Posterior cingulate gyrus (tissue), 11 donors: Measurements from ENCODE around the gene SUPT3H.

ENCODE experiments used
- DNase-seq, 10 donors: peaks; one replicate each; pipeline versions ENCODE4 v3.0.0 to v3.0.0-alpha.2; 2020 to 2021; ENCODE audit warnings: mixed read lengths in 3 of 10
- intact Hi-C: fragments of 100-400 bp; cut with DNase I; formaldehyde crosslinking; loops from one replicate; pipeline ENCODE4 v1.15.1; 2023

The SUPT3H gene

GRCh38 chr6:44972709-44973108 is 405.0 kb downstream of the SUPT3H start:
- intact Hi-C loops = no loop called here
- no peak for DNase-seq

DNA sequence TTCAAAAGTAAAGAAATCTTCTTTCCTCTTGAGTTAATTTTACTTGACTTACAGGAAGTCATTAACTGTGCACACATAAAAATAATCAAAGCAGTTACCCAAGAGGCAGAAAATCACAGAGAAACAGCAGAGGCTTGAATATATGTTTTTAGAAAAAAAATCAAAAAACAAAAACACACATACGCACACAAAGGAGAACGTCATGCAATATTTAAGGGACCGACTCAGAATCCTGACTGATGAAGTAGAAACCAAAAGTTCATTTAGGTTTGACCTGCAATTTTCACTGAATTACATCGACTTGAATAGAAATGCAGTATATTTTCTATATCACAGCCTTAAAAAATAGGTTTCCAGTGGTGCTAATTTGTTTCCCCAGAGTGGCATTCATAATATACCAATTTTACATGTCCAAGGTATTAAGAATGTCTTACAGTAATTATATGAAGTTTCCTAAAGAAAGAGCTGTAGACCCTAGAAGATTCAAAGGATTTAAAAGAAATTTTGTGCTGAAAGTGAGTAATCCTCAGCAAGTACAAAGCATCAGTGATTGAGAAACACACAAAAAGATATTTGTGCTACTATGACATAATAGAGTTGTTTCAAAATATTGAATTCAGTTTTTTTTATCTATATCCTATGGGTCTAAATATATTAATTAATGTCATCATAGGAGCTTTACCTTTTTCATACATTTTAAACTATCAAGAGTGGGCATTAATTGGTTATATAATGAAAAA is 408.1 kb downstream of the SUPT3H start:
- intact Hi-C loops = no loop called here
- no peak for DNase-seq

GRCh38 chr6:44967481-44967880 is 410.3 kb downstream of the SUPT3H start:
- intact Hi-C loops = no loop called here
- DNase-seq = no peak

DNA sequence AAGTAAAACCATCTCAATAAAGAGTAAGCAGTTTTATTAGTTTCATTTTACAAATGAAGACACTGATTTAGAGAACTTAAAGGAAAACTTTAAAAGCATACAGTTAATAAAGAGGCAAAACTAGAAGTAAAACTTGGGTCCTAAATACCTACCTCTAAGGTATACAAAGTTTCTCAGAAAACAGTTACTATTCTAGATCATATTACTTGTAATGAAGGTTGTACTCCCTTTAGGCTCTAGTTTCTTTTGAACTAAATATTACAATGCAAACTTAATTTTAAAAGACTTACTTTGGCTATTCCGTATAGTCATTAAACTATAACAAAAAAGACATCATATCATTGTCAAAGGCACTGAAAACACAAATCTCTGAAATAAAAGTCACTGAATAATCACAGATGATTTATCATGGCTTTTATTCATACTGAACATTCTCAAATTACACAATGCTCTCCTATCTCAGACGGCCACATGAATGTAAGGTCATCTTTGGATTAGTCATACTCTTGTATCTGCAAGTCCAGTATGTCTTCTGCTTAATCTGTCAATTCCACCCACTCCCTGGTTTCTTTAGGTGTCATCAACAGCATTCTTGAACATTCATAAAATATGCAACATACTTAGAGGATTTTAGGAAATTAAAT is 411.2 kb downstream of the SUPT3H start:
- no peak for DNase-seq
- intact Hi-C loops = no loop called here

DNA sequence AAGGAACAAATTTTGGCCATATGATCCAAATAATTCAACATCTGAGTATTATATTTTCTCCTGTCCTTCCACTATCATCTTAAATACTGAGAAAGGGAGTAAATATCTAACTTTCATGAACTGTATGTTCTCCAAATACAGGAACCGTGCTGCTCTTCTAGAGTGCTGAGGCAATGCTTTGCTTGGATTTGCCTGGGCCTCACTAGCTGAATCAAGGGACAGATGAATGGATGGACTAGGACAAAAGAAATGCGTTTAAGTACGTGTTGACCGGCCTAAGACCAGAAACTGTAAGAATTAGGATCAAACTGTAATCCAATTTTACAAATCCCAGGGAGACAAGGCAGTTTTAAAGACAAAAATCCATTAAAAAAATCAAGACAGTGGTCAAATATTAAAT is 412.0 kb downstream of the SUPT3H start:
- intact Hi-C loops = no loop called here
- no peak for DNase-seq

- no peak for DNase-seq
- intact Hi-C loops = no loop called here
Observed at GRCh38 chr6:44960898-44961297, 416.8 kb downstream of the SUPT3H start.

DNA sequence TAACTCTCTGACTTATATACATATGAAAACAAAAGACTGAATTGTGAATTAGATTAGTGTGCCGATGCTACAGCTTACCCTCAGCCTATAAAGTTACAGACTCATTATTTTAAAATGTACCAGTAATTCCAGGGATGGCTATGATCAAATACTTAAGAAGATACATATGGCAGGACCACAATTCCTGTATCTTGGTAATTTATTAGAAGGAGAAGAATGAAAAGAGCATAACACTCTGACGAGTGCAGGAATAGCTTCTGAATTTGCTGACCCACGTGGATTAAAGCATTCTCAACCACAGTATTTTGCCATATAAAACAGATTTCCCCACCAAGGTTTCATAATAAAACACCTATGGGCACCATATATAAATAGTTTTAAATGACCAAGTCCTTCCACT is 418.1 kb downstream of the SUPT3H start:
- DNase-seq = no peak
- intact Hi-C loops = no loop called here

GRCh38 chr6:44957156-44957555 is 420.6 kb downstream of the SUPT3H start:
- no peak for DNase-seq
- intact Hi-C loops = no loop called here

GRCh38 chr6:44956396-44956795 is 421.3 kb downstream of the SUPT3H start:
- DNase-seq = no peak
- intact Hi-C loops = no loop called here

DNA sequence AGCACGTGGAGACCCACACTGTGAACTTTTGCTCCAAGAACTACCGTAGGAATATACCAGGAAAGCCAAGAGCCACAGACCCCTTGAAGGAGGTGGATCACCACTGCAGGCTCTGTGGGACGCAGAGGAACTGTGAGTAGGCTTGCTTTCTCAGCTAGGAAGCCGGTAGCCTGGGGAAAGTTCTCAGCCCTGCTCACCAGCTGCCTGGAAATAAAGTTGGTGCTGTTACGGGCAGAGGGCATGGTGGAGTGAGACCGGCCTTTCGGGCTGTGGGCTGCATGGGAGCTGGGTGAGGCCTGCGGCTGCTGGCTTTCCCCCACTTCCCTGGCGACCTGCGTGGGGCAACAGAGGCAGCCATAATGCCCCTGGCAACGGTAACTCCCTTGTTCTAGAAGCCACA is 422.6 kb downstream of the SUPT3H start:
- intact Hi-C loops = no loop called here
- peak in 2 of 10 donors; percentile 64 to 74 for DNase-seq

GRCh38 chr6:44954281-44954680 is 423.5 kb downstream of the SUPT3H start:
- DNase-seq = no peak
- intact Hi-C loops = no loop called here

DNA sequence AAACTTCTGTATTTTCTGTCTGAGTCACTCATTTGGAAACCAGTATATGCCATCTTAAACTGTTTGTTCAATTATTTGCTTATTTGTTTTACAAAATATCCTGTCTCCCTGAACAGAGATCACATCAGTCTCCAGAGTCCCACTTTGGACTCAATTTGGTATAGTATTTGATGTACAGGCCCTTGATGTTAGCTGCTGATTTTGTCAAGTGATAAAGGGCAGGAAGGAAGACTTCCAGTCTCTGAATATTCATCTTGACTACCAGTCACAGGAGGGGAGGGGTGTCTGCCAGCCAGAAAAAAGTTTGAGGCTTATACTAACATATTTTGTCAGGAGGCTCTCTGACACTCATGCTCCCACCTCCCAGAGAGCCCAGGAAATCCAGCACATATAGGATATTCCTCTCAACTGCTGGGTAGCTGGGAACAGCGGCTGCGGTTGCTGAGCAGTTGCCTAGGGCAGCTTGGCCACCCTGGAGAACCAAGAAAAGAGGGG is 426.4 kb downstream of the SUPT3H start:
- DNase-seq = peak in 1 of 10 donors; percentile 43
- intact Hi-C loops = no loop called here

DNA sequence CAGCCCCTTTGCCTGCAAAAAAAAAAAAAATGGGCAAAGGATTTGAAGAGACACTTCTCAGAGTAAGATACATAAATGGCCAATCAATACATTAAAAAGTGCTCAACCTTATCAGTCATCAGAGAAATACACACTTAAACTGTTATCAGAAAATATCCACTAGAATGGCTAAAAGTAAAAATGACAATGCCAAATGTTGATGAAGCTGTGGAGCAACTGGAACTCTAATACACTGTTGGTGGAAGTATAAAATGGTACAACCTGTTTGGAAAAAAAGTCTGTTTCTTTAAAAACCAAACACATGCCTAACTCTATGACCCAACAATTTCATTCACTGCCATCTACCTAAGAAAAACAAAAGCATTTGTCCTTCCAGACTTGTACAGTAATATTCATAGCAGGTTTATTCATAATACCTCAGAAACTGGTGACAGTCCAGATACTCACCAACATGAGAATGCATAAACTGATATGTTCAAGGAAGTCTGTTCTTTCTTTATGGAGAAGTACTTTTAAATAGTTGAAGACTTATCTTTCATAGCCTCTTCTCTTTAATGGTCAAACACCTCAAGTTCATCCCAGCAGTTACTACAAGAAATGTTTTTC is 428.0 kb downstream of the SUPT3H start:
- intact Hi-C loops = no loop called here
- no peak for DNase-seq

GRCh38 chr6:44943541-44943940 is 434.2 kb downstream of the SUPT3H start:
- intact Hi-C loops = no loop called here
- no peak for DNase-seq

DNA sequence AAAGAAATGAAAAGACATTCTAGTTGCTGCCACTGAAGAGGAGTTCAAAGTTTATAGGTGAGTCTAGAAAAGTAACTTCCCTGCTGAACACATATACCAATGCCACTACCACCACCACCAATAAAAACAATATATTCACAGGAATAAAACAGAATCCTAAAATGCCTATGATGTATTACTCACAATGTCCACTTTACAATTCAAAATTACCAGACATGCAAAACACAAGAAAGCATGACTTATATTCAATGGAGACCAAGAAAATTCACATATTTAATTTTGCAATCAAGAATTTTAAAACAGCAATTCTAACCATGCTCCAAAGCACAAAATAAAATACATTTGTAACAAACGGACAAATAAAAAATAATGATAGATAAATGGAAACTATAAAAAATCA is 434.9 kb downstream of the SUPT3H start:
- no peak for DNase-seq
- intact Hi-C loops = no loop called here

GRCh38 chr6:44942201-44942600 is 435.5 kb downstream of the SUPT3H start:
- no peak for DNase-seq

DNA sequence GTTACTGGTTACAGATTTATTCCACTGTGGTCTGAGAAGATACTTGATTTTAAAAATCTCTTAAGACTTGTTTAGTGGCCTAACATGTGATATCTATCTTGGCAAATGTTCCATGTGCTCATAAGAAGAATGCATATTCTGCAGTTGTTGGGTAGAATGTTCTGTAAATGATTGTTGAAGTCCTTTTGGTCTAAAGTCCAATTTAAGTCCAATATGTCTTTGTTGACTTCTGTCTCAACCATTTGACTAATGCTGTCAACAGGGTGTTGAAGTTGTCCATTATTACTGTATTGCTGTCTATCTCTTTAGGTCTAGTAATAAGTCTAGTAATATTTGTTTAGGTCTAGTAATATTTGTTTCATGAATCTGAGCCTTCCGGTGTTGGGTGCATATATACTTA is 437.4 kb downstream of the SUPT3H start:
- no peak for DNase-seq
- intact Hi-C loops = no loop called here

More at GRCh38 chr6:44942201-44942600, 435.5 kb downstream of the SUPT3H start:
- intact Hi-C loops = no loop called here

- intact Hi-C loops = no loop called here
Observed at GRCh38 chr6:44935693-44936300, 441.9 kb downstream of the SUPT3H start.

DNA sequence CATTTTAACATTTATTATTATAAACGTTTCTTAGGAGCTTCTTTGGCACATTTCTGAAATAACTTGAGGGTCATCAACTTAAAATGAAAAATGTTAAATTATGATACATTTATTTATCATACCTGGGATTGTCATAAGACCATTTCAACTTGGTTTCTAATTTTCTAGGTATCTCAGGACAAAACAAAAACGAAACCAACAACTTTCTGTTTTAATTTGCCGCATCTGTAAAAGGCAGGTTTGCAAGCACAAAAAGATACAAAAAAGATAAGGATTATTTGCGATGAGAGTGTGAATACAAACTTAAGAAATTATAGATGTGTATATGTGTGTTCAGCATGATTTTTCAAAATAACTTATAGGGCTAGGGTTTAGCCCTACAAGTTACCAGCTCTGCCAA is 444.6 kb downstream of the SUPT3H start:
- DNase-seq = no peak
- intact Hi-C loops = no loop called here

More at GRCh38 chr6:44935693-44936300, 441.9 kb downstream of the SUPT3H start:
- DNase-seq = no peak

- peak in 1 of 10 donors; percentile 59 for DNase-seq
- intact Hi-C loops = no loop called here
Observed at GRCh38 chr6:44932651-44933091, 445.1 kb downstream of the SUPT3H start.

- intact Hi-C loops = no loop called here
- DNase-seq = no peak
Observed at GRCh38 chr6:44931385-44931784, 446.3 kb downstream of the SUPT3H start.
